Neural cell (in vitro differentiated cells): ENCODE results near the gene KLHL42. TPM values are rescaled to one million over a fixed set of nuclear protein-coding genes. Genes with fewer than 3 reads are reported as not detected.

Experiments used
- H2AFZ ChIP-seq: fragments of 200-600, 300-800 bp; sonication (generic), shearing (Covaris generic); 2 replicates; pipeline ENCODE4 v1.6.0; 2014; ENCODE audit warnings: low read depth, mild to moderate bottlenecking, antibody characterized with exemption, low read length, moderate library complexity
- H3F3A ChIP-seq: fragments of 200-600 bp; shearing (Covaris generic); 2 replicates; pipeline ENCODE4 v1.6.1; 2016; ENCODE audit warnings: mild to moderate bottlenecking, moderate library complexity, mixed read lengths, antibody characterized with exemption, low read length; ENCODE audit not compliant: insufficient read depth, poor library complexity, severe bottlenecking
- H3K27ac ChIP-seq: fragments of 200-600, 300-800 bp; sonication (generic), shearing (Covaris generic); 2 replicates; pipeline ENCODE4 v1.5.1; 2014; ENCODE audit warnings: mild to moderate bottlenecking, low read length, moderate library complexity
- H3K27me3 ChIP-seq: fragments of 300-800, 200-600 bp; sonication (generic), shearing (Covaris generic); 2 replicates; pipeline ENCODE4 v1.6.0; 2014; ENCODE audit warnings: mild to moderate bottlenecking, low read depth, low read length, moderate library complexity; ENCODE audit not compliant: insufficient read depth
- H3K36me3 ChIP-seq: fragments of 300-800, 200-600 bp; sonication (generic), shearing (Covaris generic); 2 replicates; pipeline ENCODE4 v1.5.1; 2014; ENCODE audit warnings: mild to moderate bottlenecking, antibody characterized with exemption, low read length, moderate library complexity; ENCODE audit not compliant: insufficient read depth
- H3K4me2 ChIP-seq: fragments of 300-800, 200-600 bp; sonication (generic), shearing (Covaris generic); 2 replicates; pipeline ENCODE4 v1.6.0; 2014; ENCODE audit warnings: mild to moderate bottlenecking, low read length
- H3K4me3 ChIP-seq: fragments of 300-800, 200-600 bp; sonication (generic), shearing (Covaris generic); 2 replicates; pipeline ENCODE4 v1.5.1; 2014; ENCODE audit warnings: mild to moderate bottlenecking, low read length, moderate library complexity
- H3K79me2 ChIP-seq: fragments of 200-600 bp; shearing (Covaris generic); replicated peaks from 2 replicates; pipeline ENCODE4 v1.6.0; 2014; ENCODE audit warnings: mild to moderate bottlenecking, low read length, moderate library complexity; ENCODE audit not compliant: insufficient read depth
- H3K9ac ChIP-seq: fragments of 300-800, 200-600 bp; sonication (generic), shearing (Covaris generic); 2 replicates; pipeline ENCODE4 v1.6.1; 2016; ENCODE audit warnings: mild to moderate bottlenecking, low read length, mixed read lengths
- H3K9me2 ChIP-seq: fragments of 200-600 bp; shearing (Covaris generic); 2 replicates; pipeline ENCODE4 v1.6.1; 2016; ENCODE audit warnings: mild to moderate bottlenecking, low read length, mixed read lengths; ENCODE audit not compliant: insufficient read depth
- H3K9me3 ChIP-seq: fragments of 200-600, 300-800 bp; sonication (generic), shearing (Covaris generic); 2 replicates; pipeline ENCODE4 v1.6.1; 2016; ENCODE audit warnings: mild to moderate bottlenecking, mixed run types, low read length, moderate library complexity, mixed read lengths
- H4K20me1 ChIP-seq: fragments of 200-600 bp; shearing (Covaris generic); 2 replicates; pipeline ENCODE4 v1.6.1; 2016; ENCODE audit warnings: mild to moderate bottlenecking, mixed run types; ENCODE audit not compliant: insufficient read depth
- EP300 ChIP-seq: fragments of 450-650 bp; conservative IDR thresholded peaks from 2 replicates; pipeline ENCODE4 v1.6.1; 2014; ENCODE audit warnings: antibody characterized with exemption, mild to moderate bottlenecking, moderate library complexity; ENCODE audit not compliant: poor library complexity, severe bottlenecking
- EZH2 ChIP-seq: fragments of 200-600, 300-800 bp; shearing (Covaris generic), sonication (generic); IDR thresholded peaks from 2 replicates; pipeline ENCODE4 v1.6.1; 2014; ENCODE audit warnings: antibody characterized with exemption, low read length, borderline replicate concordance, mild to moderate bottlenecking; ENCODE audit not compliant: insufficient read depth, poor library complexity, severe bottlenecking
- MXI1 ChIP-seq: fragments of 450-650 bp; conservative IDR thresholded peaks from 2 replicates; pipeline ENCODE4 v1.6.1; 2014; ENCODE audit warnings: antibody characterized with exemption, mild to moderate bottlenecking; ENCODE audit not compliant: poor library complexity, severe bottlenecking
- POLR2AphosphoS5 ChIP-seq: IDR thresholded peaks from 2 replicates; pipeline ENCODE4 v1.6.1; 2012
- RAD21 ChIP-seq: fragments of 450-650 bp; conservative IDR thresholded peaks from 2 replicates; pipeline ENCODE4 v1.6.1; 2014; ENCODE audit warnings: antibody characterized with exemption, mild to moderate bottlenecking, moderate library complexity
- SMC3 ChIP-seq: fragments of 450-650 bp; conservative IDR thresholded peaks from 2 replicates; pipeline ENCODE4 v1.6.1; 2014; ENCODE audit warnings: antibody characterized with exemption, mild to moderate bottlenecking, moderate library complexity; ENCODE audit not compliant: poor library complexity
- TAF1 ChIP-seq: IDR thresholded peaks from 2 replicates; pipeline ENCODE4 v1.6.1; 2012; ENCODE audit warnings: low read depth
- polyA plus RNA-seq: library from polyadenylated mRNA; depleted of rRNA; stranded (reverse); fragments of >200 nt; gene quantifications from 2 replicates; pipeline ENCODE4 v1.2.3, GENCODE V29; 2014
- TF ChIP-seq, protein P1 (sequence below): IDR thresholded peaks from 2 replicates; pipeline ENCODE4 v1.6.1; 2012; ENCODE audit warnings: borderline replicate concordance
- TF ChIP-seq, protein P2 (sequence below): fragments of 450-650 bp; IDR thresholded peaks from 2 replicates; pipeline ENCODE4 v1.5.1; 2014; ENCODE audit warnings: antibody characterized with exemption, mild to moderate bottlenecking, moderate library complexity; ENCODE audit not compliant: poor library complexity, severe bottlenecking

The KLHL42 gene
- polyA plus RNA-seq, 1 donor from 2014 or later, result 52.2 TPM

DNA sequence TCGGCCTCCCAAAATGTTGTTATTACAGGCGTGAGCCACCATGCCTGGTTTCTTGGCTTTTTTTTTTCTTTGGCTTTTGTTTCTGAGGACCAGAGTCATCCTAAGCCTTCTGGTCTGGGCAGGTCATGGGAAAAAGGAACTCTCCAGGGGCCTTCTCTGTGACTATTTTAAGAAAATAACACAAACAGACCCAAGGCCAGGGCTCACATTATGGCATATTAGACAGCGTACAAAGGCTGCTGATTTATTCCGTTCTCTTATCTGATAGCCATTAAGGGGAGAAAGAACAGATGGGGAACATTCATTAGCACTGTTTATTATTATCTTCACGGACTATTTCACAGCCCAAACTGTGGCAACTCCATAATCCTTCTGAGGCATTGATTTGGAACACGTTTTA is 28.8 kb downstream of the KLHL42 start:
- Histone ChIP-seq H3K27ac (no peak overlapping the region), H3K4me2 (no peak overlapping the region), H3K9me2 (no peaks in the 10 kb centered on the region), H3K4me3 (no peak overlapping the region), H3K9ac (no peak overlapping the region), H3F3A (no peaks in the 10 kb centered on the region), H3K79me2 (no peaks in the 10 kb centered on the region), H2AFZ (no peak overlapping the region), H3K36me3 (no peaks in the 10 kb centered on the region), H4K20me1 (no peaks in the 10 kb centered on the region), H3K9me3 (no peaks in the 10 kb centered on the region), H3K27me3 (no peaks in the 10 kb centered on the region)
- TF ChIP-seq, protein P1, sequence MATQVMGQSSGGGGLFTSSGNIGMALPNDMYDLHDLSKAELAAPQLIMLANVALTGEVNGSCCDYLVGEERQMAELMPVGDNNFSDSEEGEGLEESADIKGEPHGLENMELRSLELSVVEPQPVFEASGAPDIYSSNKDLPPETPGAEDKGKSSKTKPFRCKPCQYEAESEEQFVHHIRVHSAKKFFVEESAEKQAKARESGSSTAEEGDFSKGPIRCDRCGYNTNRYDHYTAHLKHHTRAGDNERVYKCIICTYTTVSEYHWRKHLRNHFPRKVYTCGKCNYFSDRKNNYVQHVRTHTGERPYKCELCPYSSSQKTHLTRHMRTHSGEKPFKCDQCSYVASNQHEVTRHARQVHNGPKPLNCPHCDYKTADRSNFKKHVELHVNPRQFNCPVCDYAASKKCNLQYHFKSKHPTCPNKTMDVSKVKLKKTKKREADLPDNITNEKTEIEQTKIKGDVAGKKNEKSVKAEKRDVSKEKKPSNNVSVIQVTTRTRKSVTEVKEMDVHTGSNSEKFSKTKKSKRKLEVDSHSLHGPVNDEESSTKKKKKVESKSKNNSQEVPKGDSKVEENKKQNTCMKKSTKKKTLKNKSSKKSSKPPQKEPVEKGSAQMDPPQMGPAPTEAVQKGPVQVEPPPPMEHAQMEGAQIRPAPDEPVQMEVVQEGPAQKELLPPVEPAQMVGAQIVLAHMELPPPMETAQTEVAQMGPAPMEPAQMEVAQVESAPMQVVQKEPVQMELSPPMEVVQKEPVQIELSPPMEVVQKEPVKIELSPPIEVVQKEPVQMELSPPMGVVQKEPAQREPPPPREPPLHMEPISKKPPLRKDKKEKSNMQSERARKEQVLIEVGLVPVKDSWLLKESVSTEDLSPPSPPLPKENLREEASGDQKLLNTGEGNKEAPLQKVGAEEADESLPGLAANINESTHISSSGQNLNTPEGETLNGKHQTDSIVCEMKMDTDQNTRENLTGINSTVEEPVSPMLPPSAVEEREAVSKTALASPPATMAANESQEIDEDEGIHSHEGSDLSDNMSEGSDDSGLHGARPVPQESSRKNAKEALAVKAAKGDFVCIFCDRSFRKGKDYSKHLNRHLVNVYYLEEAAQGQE, result no peak
- TF ChIP-seq EP300 (no peak), RAD21 (no peak), SMC3 (no peak), POLR2AphosphoS5 (no peak), MXI1 (no peak), TAF1 (no peak), EZH2 (no peak)
- TF ChIP-seq, protein P2, sequence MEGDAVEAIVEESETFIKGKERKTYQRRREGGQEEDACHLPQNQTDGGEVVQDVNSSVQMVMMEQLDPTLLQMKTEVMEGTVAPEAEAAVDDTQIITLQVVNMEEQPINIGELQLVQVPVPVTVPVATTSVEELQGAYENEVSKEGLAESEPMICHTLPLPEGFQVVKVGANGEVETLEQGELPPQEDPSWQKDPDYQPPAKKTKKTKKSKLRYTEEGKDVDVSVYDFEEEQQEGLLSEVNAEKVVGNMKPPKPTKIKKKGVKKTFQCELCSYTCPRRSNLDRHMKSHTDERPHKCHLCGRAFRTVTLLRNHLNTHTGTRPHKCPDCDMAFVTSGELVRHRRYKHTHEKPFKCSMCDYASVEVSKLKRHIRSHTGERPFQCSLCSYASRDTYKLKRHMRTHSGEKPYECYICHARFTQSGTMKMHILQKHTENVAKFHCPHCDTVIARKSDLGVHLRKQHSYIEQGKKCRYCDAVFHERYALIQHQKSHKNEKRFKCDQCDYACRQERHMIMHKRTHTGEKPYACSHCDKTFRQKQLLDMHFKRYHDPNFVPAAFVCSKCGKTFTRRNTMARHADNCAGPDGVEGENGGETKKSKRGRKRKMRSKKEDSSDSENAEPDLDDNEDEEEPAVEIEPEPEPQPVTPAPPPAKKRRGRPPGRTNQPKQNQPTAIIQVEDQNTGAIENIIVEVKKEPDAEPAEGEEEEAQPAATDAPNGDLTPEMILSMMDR, result no peak

DNA sequence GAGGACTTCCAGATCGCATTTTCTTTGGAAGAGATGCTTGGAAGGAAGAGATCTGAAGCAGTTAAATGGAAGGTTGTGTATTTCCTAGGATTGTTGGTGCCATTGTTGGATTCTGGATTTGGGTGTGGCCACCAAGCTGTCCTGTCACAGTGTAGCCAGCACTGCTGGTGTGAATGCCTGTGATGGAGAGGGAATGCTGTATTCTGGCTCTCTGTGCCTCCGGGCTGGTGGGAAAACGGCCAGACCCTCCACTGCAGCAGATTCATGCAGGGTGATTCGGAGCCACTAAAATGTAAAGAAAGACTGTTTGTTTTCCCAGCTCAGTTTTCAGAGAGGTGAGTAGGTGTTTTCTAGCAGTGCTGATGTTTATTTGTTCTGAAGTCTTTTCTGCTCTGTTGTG is 30.7 kb downstream of the KLHL42 start:
- H3K36me3 ChIP-seq, result no peaks in the 10 kb centered on the region
- no peak overlapping the region for H3K27ac ChIP-seq
- H3K4me3 ChIP-seq, result no peak overlapping the region
- no peaks in the 10 kb centered on the region for H3K9me2 ChIP-seq
- TF ChIP-seq, protein P1, result no peak
- TF ChIP-seq MXI1 (no peak), TAF1 (no peak), EZH2 (no peak), SMC3 (no peak), EP300 (no peak), POLR2AphosphoS5 (no peak), RAD21 (no peak)
- no peak overlapping the region for H3K9ac ChIP-seq
- no peak overlapping the region for H3K4me2 ChIP-seq
- no peaks in the 10 kb centered on the region for H3K9me3 ChIP-seq
- H3F3A ChIP-seq, result no peaks in the 10 kb centered on the region
- no peaks in the 10 kb centered on the region for H3K79me2 ChIP-seq
- no peaks in the 10 kb centered on the region for H3K27me3 ChIP-seq
- H4K20me1 ChIP-seq, result no peaks in the 10 kb centered on the region
- H2AFZ ChIP-seq, result no peak overlapping the region
